ENCODE results near the gene MOB3B. TPM values are rescaled to one million over a fixed set of nuclear protein-coding genes. Genes with fewer than 3 reads are reported as not detected.

MOB3B gene
- total RNA-seq, 6 experiments from 2014 or later = not detected

DNA sequence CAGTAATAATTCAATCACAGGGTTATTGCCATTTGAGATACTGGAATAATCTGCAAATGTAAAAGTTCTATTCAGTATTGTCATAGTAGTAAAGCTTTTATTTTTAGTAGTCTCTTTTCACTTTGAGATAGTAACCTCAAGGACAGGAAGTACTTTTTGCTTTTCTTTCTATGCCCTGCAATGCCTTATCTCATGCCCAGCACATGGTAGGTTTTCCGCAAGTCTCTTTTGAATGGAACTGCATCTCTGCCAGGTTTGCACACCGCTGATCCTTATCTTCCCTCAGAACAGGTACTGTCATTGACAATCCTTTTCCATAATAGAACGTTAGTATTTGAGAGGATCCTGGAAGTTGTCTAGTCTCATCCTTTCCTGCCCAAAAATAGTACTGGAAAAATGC, 97.3 kb downstream of the MOB3B start:
- H3K27ac Mint-ChIP-seq = no peak overlapping the region
- H3K9me3 Mint-ChIP-seq = no peaks in the 10 kb centered on the region
- TF ChIP-seq CTCF (IDR thresholded peaks at IDR 0.05) = no peak
- no peaks in the 10 kb centered on the region for H3K4me1 Mint-ChIP-seq (ENCODE audit: low read depth)
- peaks cover 6% of the 10 kb centered on the region; the same call in 1 of the 2 replicates for H3K27me3 Mint-ChIP-seq (ENCODE audit: insufficient read depth)
- no peak overlapping the region for H3K4me3 Mint-ChIP-seq
- H3K36me3 Mint-ChIP-seq (ENCODE audit: low read depth) = no peaks in the 10 kb centered on the region
- no peak for DNase-seq

DNA sequence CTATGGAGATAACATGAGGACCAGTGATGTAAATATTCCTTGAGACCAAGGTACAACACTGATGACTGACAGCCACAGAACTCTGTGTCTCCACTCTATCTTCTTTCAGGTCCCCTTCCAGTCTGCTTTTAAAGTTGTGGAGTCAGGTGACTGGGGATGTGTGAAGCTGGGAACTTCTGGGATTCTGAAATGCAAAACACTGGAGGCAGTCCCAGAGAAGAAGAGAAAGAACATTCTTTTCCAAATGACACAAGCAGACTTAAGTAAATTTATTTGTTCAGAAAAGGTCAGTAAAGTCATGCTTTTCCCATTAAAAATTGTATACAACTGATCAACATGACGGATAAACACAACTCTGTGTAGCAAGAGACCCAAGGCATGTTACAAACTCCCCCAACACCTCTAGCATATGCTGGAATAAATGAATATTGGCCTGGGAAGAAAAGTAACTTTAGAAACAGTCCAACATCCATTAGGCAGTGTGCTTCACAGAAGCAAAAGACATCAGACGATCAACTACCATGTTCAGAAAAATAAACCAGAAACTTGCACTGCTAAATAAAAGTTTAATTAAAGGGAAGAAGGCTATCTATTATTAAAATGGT, 98.0 kb downstream of the MOB3B start:
- Mint-ChIP-seq H3K27me3 (ENCODE audit: insufficient read depth) (peaks cover 6% of the 10 kb centered on the region; the same call in 1 of the 2 replicates), H3K9me3 (no peaks in the 10 kb centered on the region), H3K4me3 (no peak overlapping the region), H3K36me3 (ENCODE audit: low read depth) (no peaks in the 10 kb centered on the region), H3K4me1 (ENCODE audit: low read depth) (no peaks in the 10 kb centered on the region), H3K27ac (no peak overlapping the region)
- no peak for TF ChIP-seq CTCF (IDR thresholded peaks at IDR 0.05)
- DNase-seq = no peak

GRCh38 chr9:27430750-27431535, 98.7 kb downstream of the MOB3B start:
- no peaks in the 10 kb centered on the region for H3K9me3 Mint-ChIP-seq
- DNase-seq = no peak
- H3K4me3 Mint-ChIP-seq = no peak overlapping the region
- H3K36me3 Mint-ChIP-seq (ENCODE audit: low read depth) = no peaks in the 10 kb centered on the region
- peaks cover 6% of the 10 kb centered on the region; the same call in 1 of the 2 replicates for H3K27me3 Mint-ChIP-seq (ENCODE audit: insufficient read depth)
- no peaks in the 10 kb centered on the region for H3K4me1 Mint-ChIP-seq (ENCODE audit: low read depth)
- no peak for TF ChIP-seq CTCF (IDR thresholded peaks at IDR 0.05)
- H3K27ac Mint-ChIP-seq = no peak overlapping the region

DNA sequence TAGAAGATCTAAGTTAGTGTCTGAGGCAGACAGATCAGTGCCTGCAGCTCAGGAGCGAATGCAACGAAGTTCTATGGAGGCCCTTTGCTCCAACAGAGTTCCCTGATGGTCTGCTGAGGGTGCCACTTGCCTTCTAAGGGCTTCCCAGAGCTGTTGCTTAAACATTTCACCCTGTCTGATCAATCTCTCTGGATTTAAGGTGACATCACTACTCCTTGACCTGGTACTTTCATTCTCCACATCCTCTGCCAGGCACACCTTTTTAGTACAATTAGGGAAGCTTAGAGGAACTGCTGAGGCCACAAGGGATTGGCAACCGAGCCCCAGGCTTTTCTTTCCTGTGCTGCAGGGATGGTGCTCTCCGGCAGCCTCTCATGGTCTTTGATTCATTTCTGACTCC, 99.7 kb downstream of the MOB3B start:
- H3K27ac Mint-ChIP-seq = no peak overlapping the region

GRCh38 chr9:27429436-27429835, 100.2 kb downstream of the MOB3B start:
- H3K9me3 Mint-ChIP-seq = no peaks in the 10 kb centered on the region
- no peaks in the 10 kb centered on the region for H3K36me3 Mint-ChIP-seq (ENCODE audit: low read depth)
- no peak for DNase-seq
- TF ChIP-seq CTCF (IDR thresholded peaks at IDR 0.05) = no peak
- no peaks in the 10 kb centered on the region for H3K4me1 Mint-ChIP-seq (ENCODE audit: low read depth)
- peaks cover 2% of the 10 kb centered on the region; the same call in 1 of the 2 replicates for H3K27me3 Mint-ChIP-seq (ENCODE audit: insufficient read depth)
- no peak overlapping the region for H3K4me3 Mint-ChIP-seq
- H3K27ac Mint-ChIP-seq = no peak overlapping the region

More for the DNA sequence above, 99.7 kb downstream of the MOB3B start:
- no peak for DNase-seq
- no peaks in the 10 kb centered on the region for H3K4me1 Mint-ChIP-seq (ENCODE audit: low read depth)
- TF ChIP-seq CTCF (IDR thresholded peaks at IDR 0.05) = no peak
- no peaks in the 10 kb centered on the region for H3K36me3 Mint-ChIP-seq (ENCODE audit: low read depth)
- H3K27me3 Mint-ChIP-seq (ENCODE audit: insufficient read depth) = peaks cover 6% of the 10 kb centered on the region; the same call in 1 of the 2 replicates
- no peak overlapping the region for H3K4me3 Mint-ChIP-seq
- no peaks in the 10 kb centered on the region for H3K9me3 Mint-ChIP-seq

Measured in HFFc6 (cell line).